ENCODE results near the gene EIF2B1.

DNA sequence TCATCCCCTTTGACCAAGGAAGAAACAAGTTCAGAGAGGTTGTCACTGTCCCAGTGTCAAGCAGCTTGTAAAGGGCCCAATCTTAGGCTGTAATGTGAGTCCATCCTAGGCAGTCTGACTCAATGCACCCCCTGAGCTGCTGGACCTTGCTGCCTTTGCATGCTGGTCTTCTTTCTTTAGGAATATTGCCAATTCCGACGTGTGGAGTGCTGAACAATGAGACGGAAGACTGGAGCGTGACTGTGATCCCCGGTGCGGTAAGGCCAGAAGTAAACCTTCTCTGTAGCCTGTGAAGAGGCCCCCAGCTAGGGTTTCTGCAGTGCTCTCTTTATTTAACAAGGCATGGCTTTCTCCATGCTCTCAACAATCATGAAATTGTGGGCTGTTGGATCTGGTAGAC lies 38.4 kb upstream of the EIF2B1 start:
- TF ChIP-seq CTCF (IDR thresholded peaks at IDR 0.05) (no peak), POLR2A (IDR thresholded peaks at IDR 0.05) (no peak)
